Activated T-helper 17 cell treated with anti-CD3 and anti-CD28 coated beads, Interleukin-2, amount 50 U/mL, for 72 hours (primary cell): Measurements from ENCODE around the gene ATP2B2. TPM values are rescaled to one million over a fixed set of nuclear protein-coding genes. Genes with fewer than 3 reads are reported as not detected.
A peak's percentile ranks its signal among the peaks of the same experiment; 100 is the strongest.

Source experiments
- ATAC-seq: fragments of 150-1000 bp; cut with Tn5 transposase; replicated peaks from 2 replicates; pipeline ENCODE4 v1.10.0; 2021; ENCODE audit warnings: mild to moderate bottlenecking, moderate library complexity
- H3K27ac Mint-ChIP-seq: one replicate; pipeline ENCODE4 v1.8.0; 2022; ENCODE audit warnings: mixed read lengths
- H3K27me3 Mint-ChIP-seq: one replicate; pipeline ENCODE4 v1.8.0; 2022; ENCODE audit warnings: mixed read lengths
- H3K36me3 Mint-ChIP-seq: one replicate; pipeline ENCODE4 v1.8.0; 2022; ENCODE audit warnings: low read depth, mild to moderate bottlenecking, mixed read lengths
- H3K4me1 Mint-ChIP-seq: one replicate; pipeline ENCODE4 v1.8.0; 2022; ENCODE audit warnings: mixed read lengths
- H3K4me3 Mint-ChIP-seq: one replicate; pipeline ENCODE4 v1.8.0; 2022; ENCODE audit warnings: mild to moderate bottlenecking, mixed read lengths
- H3K9me3 Mint-ChIP-seq: one replicate; pipeline ENCODE4 v1.8.0; 2022; ENCODE audit warnings: mixed read lengths
- total RNA-seq, 2 donors: library from RNA; stranded (reverse); gene quantifications; one replicate each; pipeline ENCODE4 v1.2.3, GENCODE V29; 2022

The ATP2B2 gene
- total RNA-seq, 2 donors from 2014 or later, result not detected

DNA sequence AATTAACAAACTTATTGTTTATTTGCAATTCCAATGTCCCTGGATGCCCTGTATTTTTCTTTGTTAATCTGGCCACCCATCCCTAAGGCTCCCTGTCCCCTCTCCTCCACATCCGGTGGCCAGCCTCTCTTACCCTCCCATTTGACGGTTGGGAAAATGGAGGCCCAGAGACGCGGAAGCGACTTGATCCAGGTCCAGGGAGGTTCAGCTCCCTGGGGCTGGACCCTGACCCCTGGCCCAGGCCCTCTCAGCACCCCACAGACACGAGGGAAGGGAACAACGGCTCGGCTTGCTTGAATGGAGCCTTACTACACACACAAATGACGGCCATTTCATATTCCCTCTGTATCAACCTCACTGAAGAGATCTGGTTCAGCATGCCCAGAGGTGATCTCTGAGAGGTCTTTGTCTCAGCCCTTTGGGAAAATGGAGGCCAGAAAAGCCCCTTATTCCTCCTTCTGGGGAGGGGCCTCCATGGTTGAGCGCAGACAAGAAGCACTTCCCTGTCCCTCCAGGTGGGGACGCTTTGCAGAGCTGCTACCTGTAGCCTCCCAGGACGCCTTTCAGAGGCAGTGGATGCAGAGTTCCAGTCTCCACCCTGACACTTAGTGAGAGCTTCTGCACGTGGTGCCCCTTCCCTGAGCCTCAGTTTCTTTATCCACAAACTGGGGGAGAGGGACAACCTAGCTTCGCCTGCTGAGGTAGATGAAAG lies 82.1 kb downstream of the ATP2B2 start:
- Mint-ChIP-seq H3K9me3 (no peaks in the 10 kb centered on the region), H3K27ac (no peak overlapping the region), H3K4me3 (no peak overlapping the region), H3K4me1 (no peaks in the 10 kb centered on the region), H3K36me3 (no peaks in the 10 kb centered on the region), H3K27me3 (no peaks in the 10 kb centered on the region)
- no peak for ATAC-seq

DNA sequence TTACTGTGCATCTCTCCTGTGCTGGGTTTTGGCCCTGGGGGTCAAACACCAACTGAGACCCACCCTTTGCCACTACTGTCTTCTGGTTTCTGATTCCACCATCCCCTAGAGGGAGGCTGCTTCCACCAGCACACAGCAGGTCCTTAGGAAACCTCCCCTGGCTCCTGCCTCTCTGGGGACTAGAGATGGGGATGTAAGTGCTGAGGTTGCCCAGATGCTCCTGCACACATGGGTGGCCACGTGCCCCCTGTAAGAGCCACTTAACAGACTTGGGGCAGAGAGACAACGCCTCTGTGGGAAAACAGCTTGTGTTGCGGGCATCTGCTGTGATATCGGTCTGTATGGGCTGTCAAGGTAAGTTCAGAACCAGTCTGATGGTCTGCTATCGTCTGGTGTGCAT lies 83.4 kb downstream of the ATP2B2 start:
- Mint-ChIP-seq H3K9me3 (no peaks in the 10 kb centered on the region), H3K27ac (no peak overlapping the region), H3K36me3 (no peaks in the 10 kb centered on the region), H3K4me3 (no peak overlapping the region), H3K4me1 (no peaks in the 10 kb centered on the region), H3K27me3 (peaks cover 3% of the 10 kb centered on the region)
- no peak for ATAC-seq

- ATAC-seq, result no peak
- Mint-ChIP-seq H3K9me3 (no peaks in the 10 kb centered on the region), H3K27me3 (peaks cover 9% of the 10 kb centered on the region), H3K4me3 (no peak overlapping the region), H3K4me1 (no peaks in the 10 kb centered on the region), H3K27ac (no peak overlapping the region), H3K36me3 (no peaks in the 10 kb centered on the region)
These were observed 84.5 kb downstream of the ATP2B2 start for GRCh38 chr3:10420745-10421475.

- peaks cover 9% of the 10 kb centered on the region for H3K27me3 Mint-ChIP-seq
- H3K4me1 Mint-ChIP-seq, result no peaks in the 10 kb centered on the region
- H3K36me3 Mint-ChIP-seq, result no peaks in the 10 kb centered on the region
- H3K27ac Mint-ChIP-seq, result no peak overlapping the region
- H3K4me3 Mint-ChIP-seq, result no peak overlapping the region
- ATAC-seq, result peak; percentile 72
- H3K9me3 Mint-ChIP-seq, result no peaks in the 10 kb centered on the region
These were observed 85.7 kb downstream of the ATP2B2 start for GRCh38 chr3:10419637-10420232.

- H3K4me3 Mint-ChIP-seq, result no peak overlapping the region
- peaks cover 13% of the 10 kb centered on the region for H3K27me3 Mint-ChIP-seq
- no peak for ATAC-seq
- no peaks in the 10 kb centered on the region for H3K9me3 Mint-ChIP-seq
- H3K36me3 Mint-ChIP-seq, result no peaks in the 10 kb centered on the region
- no peak overlapping the region for H3K27ac Mint-ChIP-seq
- no peaks in the 10 kb centered on the region for H3K4me1 Mint-ChIP-seq
These were observed 87.5 kb downstream of the ATP2B2 start for GRCh38 chr3:10417847-10418246.

- Mint-ChIP-seq H3K9me3 (no peaks in the 10 kb centered on the region), H3K4me3 (no peak overlapping the region), H3K27me3 (peaks cover 13% of the 10 kb centered on the region), H3K36me3 (no peaks in the 10 kb centered on the region), H3K27ac (no peak overlapping the region), H3K4me1 (no peaks in the 10 kb centered on the region)
- no peak for ATAC-seq
These were observed 88.6 kb downstream of the ATP2B2 start for GRCh38 chr3:10416730-10417300.

- no peaks in the 10 kb centered on the region for H3K4me1 Mint-ChIP-seq
- H3K4me3 Mint-ChIP-seq, result no peak overlapping the region
- no peak for ATAC-seq
- no peaks in the 10 kb centered on the region for H3K9me3 Mint-ChIP-seq
- no peaks in the 10 kb centered on the region for H3K36me3 Mint-ChIP-seq
- H3K27me3 Mint-ChIP-seq, result peaks cover 12% of the 10 kb centered on the region
- no peak overlapping the region for H3K27ac Mint-ChIP-seq
These were observed 92.3 kb downstream of the ATP2B2 start for GRCh38 chr3:10413041-10413440.

DNA sequence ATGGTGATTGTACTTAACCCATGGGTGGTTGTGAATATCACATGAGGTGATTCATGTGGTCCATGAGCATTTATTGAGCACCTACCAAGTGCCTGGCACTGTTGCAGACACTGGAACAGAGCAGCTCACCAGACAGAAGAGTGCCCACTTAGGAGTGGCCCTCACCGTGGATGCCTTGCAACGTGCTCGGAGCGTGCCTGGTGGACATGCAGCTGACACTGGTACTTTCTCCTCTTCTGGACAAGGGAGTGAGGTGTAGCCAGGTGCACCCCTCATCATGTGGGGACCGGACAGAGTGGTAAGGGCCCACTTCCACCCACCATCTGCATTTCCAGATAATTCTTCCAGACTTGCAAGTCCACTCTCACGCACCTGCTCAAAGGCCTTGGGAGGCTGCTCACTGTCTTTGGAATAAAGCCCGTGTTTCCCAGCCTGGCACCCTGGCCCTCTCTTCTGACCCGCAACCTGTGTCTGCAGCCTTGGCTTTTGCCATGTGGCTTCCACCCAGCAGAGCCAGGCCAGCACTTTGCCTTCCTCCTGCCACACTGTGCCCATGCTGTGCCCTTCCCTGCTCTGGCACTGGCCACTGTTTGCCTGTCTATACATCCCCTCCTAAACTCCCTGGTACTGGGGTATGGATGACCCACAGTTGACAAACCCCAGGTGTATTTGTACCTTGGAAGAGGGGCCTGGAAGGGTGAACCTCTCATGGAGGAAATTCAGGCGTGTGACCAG lies 93.6 kb downstream of the ATP2B2 start:
- H3K4me3 Mint-ChIP-seq, result no peak overlapping the region
- ATAC-seq, result no peak
- H3K36me3 Mint-ChIP-seq, result no peaks in the 10 kb centered on the region
- H3K4me1 Mint-ChIP-seq, result no peaks in the 10 kb centered on the region
- H3K27me3 Mint-ChIP-seq, result peaks cover 11% of the 10 kb centered on the region
- H3K9me3 Mint-ChIP-seq, result no peaks in the 10 kb centered on the region
- H3K27ac Mint-ChIP-seq, result no peak overlapping the region

DNA sequence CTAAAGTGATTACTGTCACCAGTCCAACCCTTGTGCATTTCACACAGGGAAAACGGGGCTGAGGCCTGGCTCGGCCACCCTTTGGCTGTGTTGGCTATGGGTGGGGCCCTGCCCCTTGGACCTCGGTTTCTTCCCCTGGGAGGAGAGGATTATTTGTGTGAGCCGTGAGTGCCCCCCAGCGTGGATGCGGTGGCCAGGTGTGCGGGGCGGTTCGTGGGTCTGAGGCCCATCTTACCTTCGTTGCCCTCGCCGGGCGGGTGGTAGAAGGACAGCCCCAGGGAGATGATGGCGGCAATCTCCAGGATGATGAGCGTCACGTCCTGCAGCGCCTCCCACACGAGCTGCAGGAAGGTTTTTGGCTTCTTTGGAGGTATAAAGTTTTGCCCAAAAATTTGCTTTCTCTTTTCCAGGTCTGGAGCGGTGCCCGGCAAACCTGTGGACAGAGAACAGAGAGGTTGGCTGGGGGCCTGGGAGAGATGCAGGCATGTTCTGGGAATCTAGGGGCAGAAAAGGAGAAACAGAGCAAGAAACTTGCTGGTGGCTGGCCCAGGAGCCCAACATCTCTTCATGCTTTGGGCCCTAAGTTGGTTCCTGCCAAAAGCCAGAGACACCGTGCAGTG lies 94.9 kb downstream of the ATP2B2 start:
- H3K36me3 Mint-ChIP-seq, result no peaks in the 10 kb centered on the region

GRCh38 chr3:10408680-10409079 lies 96.7 kb downstream of the ATP2B2 start:
- Mint-ChIP-seq H3K4me1 (no peaks in the 10 kb centered on the region), H3K4me3 (no peak overlapping the region), H3K27ac (no peak overlapping the region), H3K9me3 (no peaks in the 10 kb centered on the region), H3K36me3 (no peaks in the 10 kb centered on the region), H3K27me3 (peaks cover 1% of the 10 kb centered on the region)
- ATAC-seq, result no peak

More for the DNA sequence above, 94.9 kb downstream of the ATP2B2 start:
- Mint-ChIP-seq H3K4me3 (no peak overlapping the region), H3K9me3 (no peaks in the 10 kb centered on the region), H3K27ac (no peak overlapping the region), H3K4me1 (no peaks in the 10 kb centered on the region), H3K27me3 (peaks cover 5% of the 10 kb centered on the region)
- ATAC-seq, result no peak

DNA sequence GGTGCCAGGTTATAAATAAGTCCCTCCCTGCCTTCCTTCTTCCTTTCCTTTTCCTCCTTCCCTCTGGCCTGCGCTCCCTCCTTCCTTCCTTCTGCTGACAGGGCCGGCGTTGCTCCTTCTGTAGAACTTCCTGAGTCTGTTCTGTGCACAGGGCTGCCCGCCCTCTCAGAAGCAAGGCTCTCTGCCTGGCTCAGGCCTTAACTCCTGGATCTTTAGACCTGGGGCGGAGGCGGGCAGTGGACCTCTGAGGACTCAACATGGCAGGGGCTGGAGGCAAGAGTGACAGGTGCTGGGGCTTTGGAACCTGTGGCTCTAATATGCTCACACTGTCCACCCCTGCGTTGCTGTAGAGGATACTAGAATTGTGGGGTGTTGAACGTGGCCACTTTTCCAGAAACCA lies 98.0 kb downstream of the ATP2B2 start:
- no peaks in the 10 kb centered on the region for H3K9me3 Mint-ChIP-seq
- no peak overlapping the region for H3K4me3 Mint-ChIP-seq
- no peaks in the 10 kb centered on the region for H3K4me1 Mint-ChIP-seq
- no peak overlapping the region for H3K27ac Mint-ChIP-seq
- ATAC-seq, result no peak
- H3K27me3 Mint-ChIP-seq, result no peaks in the 10 kb centered on the region
- no peaks in the 10 kb centered on the region for H3K36me3 Mint-ChIP-seq

- H3K27me3 Mint-ChIP-seq, result no peaks in the 10 kb centered on the region
- no peaks in the 10 kb centered on the region for H3K4me1 Mint-ChIP-seq
- no peak overlapping the region for H3K27ac Mint-ChIP-seq
- no peaks in the 10 kb centered on the region for H3K36me3 Mint-ChIP-seq
- H3K4me3 Mint-ChIP-seq, result no peak overlapping the region
- no peaks in the 10 kb centered on the region for H3K9me3 Mint-ChIP-seq
- ATAC-seq, result no peak
These were observed 99.0 kb downstream of the ATP2B2 start for GRCh38 chr3:10406414-10406813.

GRCh38 chr3:10405816-10406215 lies 99.6 kb downstream of the ATP2B2 start:
- no peaks in the 10 kb centered on the region for H3K27me3 Mint-ChIP-seq
- H3K9me3 Mint-ChIP-seq, result no peaks in the 10 kb centered on the region

GRCh38 chr3:10404876-10405275 lies 100.5 kb downstream of the ATP2B2 start:
- no peaks in the 10 kb centered on the region for H3K27me3 Mint-ChIP-seq
- no peaks in the 10 kb centered on the region for H3K9me3 Mint-ChIP-seq
- no peaks in the 10 kb centered on the region for H3K36me3 Mint-ChIP-seq
- H3K4me3 Mint-ChIP-seq, result no peak overlapping the region
- no peak overlapping the region for H3K27ac Mint-ChIP-seq
- H3K4me1 Mint-ChIP-seq, result no peaks in the 10 kb centered on the region
- ATAC-seq, result no peak

More at GRCh38 chr3:10405816-10406215, 99.6 kb downstream of the ATP2B2 start:
- Mint-ChIP-seq H3K27ac (no peak overlapping the region), H3K4me1 (no peaks in the 10 kb centered on the region), H3K36me3 (no peaks in the 10 kb centered on the region), H3K4me3 (no peak overlapping the region)
- no peak for ATAC-seq
